HepG2 (cell line): ENCODE data around the gene PPP2R5C. TPM values are rescaled to one million over a fixed set of nuclear protein-coding genes. Genes with fewer than 3 reads are reported as not detected.

ENCODE experiments used
- ATAC-seq: fragments of 200-7000 bp; cut with Tn5 transposase; 3 replicates; pipeline ENCODE4 v1.9.1; 2020; ENCODE audit warnings: mild to moderate bottlenecking, moderate library complexity
- BruUV-seq: library from RNA; stranded (reverse); fragments of 400-500 nt; replicated peaks from 2 replicates; lab custom pipeline; 2021; lab: Mats Ljungman, UMichigan
- CTCF ChIA-PET: fragments of 300-600 bp; formaldehyde crosslinking; extraction: SDS; loops from one replicate; lab custom pipeline; 2021; ENCODE audit warnings: low total read pairs, inconsistent platforms, low intra/inter-chr PET ratio; lab: Yijun Ruan, JAX
- POLR2A ChIA-PET: fragments of 350-600 bp; sonication (Branson Sonifier 250); formaldehyde crosslinking; loops from one replicate; lab custom pipeline; 2020; ENCODE audit warnings: antibody characterized with exemption, inconsistent platforms; lab: Yijun Ruan, JAX
- DNase-seq: peaks from one replicate; pipeline ENCODE4 v3.0.0-alpha.2; 2015; ENCODE audit warnings: low spot score
- FAIRE-seq: peaks from 3 replicates; lab custom pipeline; 2011; peaks lifted over from hg19 to GRCh38; lab: Jason Lieb, UNC
- H2AFZ ChIP-seq: one replicate; pipeline ENCODE4 v1.6.1; 2011; ENCODE audit warnings: low read length, inconsistent platforms
- H3K27ac ChIP-seq: fragments of 300-600 bp; 3 replicates; pipeline ENCODE4 v1.8.0; 2011; ENCODE audit warnings: mixed run types, mild to moderate bottlenecking, mixed read lengths, low read length, inconsistent platforms; ENCODE audit not compliant: insufficient read depth; ENCODE audit errors: extremely low read length
- H3K27me3 ChIP-seq, 2 experiments: fragments of 200-600 bp in 1 of 2; 2 replicates in 1 of 2; 3 replicates in 1 of 2; pipeline versions ENCODE4 v1.6.0 to v1.8.0; 2011; ENCODE audit warnings: low read length in 2 of 2, mild to moderate bottlenecking in 2 of 2, moderate library complexity in 2 of 2, inconsistent platforms in 1 of 2; ENCODE audit not compliant: insufficient read depth in 2 of 2, control insufficient read depth in 1 of 2
- H3K36me3 ChIP-seq, 2 experiments: fragments of 200-600 bp in 1 of 2; replicated peaks in 1 of 2; 2 replicates in 1 of 2; 3 replicates in 1 of 2; pipeline versions ENCODE4 v1.5.1 to v1.8.0; 2011; ENCODE audit warnings: low read length in 2 of 2, inconsistent platforms in 1 of 2; ENCODE audit not compliant: insufficient read depth in 2 of 2, control insufficient read depth in 1 of 2
- H3K4me1 ChIP-seq: 2 replicates; pipeline ENCODE4 v1.5.1; 2012; ENCODE audit warnings: low read length, inconsistent platforms; ENCODE audit not compliant: insufficient read depth
- H3K4me2 ChIP-seq: 2 replicates; pipeline ENCODE4 v1.6.0; 2011; ENCODE audit warnings: low read depth, low read length, inconsistent platforms
- H3K4me3 ChIP-seq, 3 experiments: fragments of 200-600 bp in 1 of 3; sonication (generic), shearing (Covaris generic) in 1 of 3; replicated peaks in 1 of 3; 2 replicates each; pipeline ENCODE4 v1.5.1; 2011 to 2016; ENCODE audit warnings: low read length in 3 of 3, inconsistent platforms in 2 of 3, low read depth in 2 of 3, mild to moderate bottlenecking in 2 of 3, control low read depth in 1 of 3, mixed read lengths in 1 of 3; ENCODE audit not compliant: insufficient read depth in 1 of 3
- H3K79me2 ChIP-seq: one replicate; pipeline ENCODE4 v1.6.1; 2011; ENCODE audit warnings: low read length, inconsistent platforms; ENCODE audit not compliant: insufficient read depth
- H3K9ac ChIP-seq: 2 replicates; pipeline ENCODE4 v1.6.0; 2011; ENCODE audit warnings: mild to moderate bottlenecking, low read depth, low read length, inconsistent platforms; ENCODE audit not compliant: insufficient read depth
- H3K9me3 ChIP-seq: 2 replicates; pipeline ENCODE4 v1.5.1; 2012; ENCODE audit warnings: mild to moderate bottlenecking, low read length
- H4K20me1 ChIP-seq: 2 replicates; pipeline ENCODE4 v1.6.0; 2011; ENCODE audit warnings: inconsistent platforms, mild to moderate bottlenecking, low read length, moderate library complexity; ENCODE audit not compliant: insufficient read depth
- CBX5 ChIP-seq: sonication (generic); formaldehyde crosslinking; IDR thresholded peaks from 2 replicates; pipeline ENCODE4 v1.4.0; 2020; ENCODE audit warnings: missing genetic modification reagents, borderline replicate concordance
- GATAD2A ChIP-seq: IDR thresholded peaks from 2 replicates; pipeline ENCODE4 v1.6.1; 2016
- HMG20B ChIP-seq: conservative IDR thresholded peaks from 2 replicates; pipeline ENCODE4 v1.6.1; 2016; ENCODE audit warnings: missing genetic modification reagents, missing compliant biosample characterization
- HNF4G ChIP-seq, 2 experiments: sonication (generic) in 1 of 2; formaldehyde crosslinking in 1 of 2; IDR thresholded peaks; 2 replicates each; pipeline versions ENCODE4 v1.4.0 to v1.6.1; 2011 to 2020; ENCODE audit warnings: borderline replicate concordance in 2 of 2, low read depth in 2 of 2, mild to moderate bottlenecking in 2 of 2, low read length in 1 of 2, missing genetic modification reagents in 1 of 2, moderate library complexity in 1 of 2
- KDM5A ChIP-seq: fragments of 200-600 bp; sonication (generic); IDR thresholded peaks from 2 replicates; pipeline ENCODE4 v1.7.0; 2018; ENCODE audit warnings: antibody characterized with exemption, mild to moderate bottlenecking, low read length, borderline replicate concordance
- MAZ ChIP-seq, 2 experiments: sonication (generic) in 1 of 2; formaldehyde crosslinking in 1 of 2; IDR thresholded peaks; 2 replicates each; pipeline versions ENCODE4 v1.5.0 to v1.6.1; 2012 to 2020; ENCODE audit warnings: low read depth in 2 of 2, mild to moderate bottlenecking in 2 of 2, borderline replicate concordance in 1 of 2, improper control_type of control experiment in 1 of 2, low read length in 1 of 2, missing genetic modification reagents in 1 of 2, moderate library complexity in 1 of 2
- MLLT10 ChIP-seq: sonication (generic); formaldehyde crosslinking; IDR thresholded peaks from 2 replicates; pipeline ENCODE4 v1.4.0; 2020; ENCODE audit warnings: missing genetic modification reagents
- PITX1 ChIP-seq: sonication (generic); formaldehyde crosslinking; IDR thresholded peaks from 2 replicates; pipeline ENCODE4 v1.5.1; 2020; ENCODE audit warnings: mild to moderate bottlenecking, missing genetic modification reagents
- REXO4 ChIP-seq: sonication (generic); formaldehyde crosslinking; IDR thresholded peaks from 2 replicates; pipeline ENCODE4 v1.8.0; 2022; ENCODE audit warnings: missing genetic modification reagents, mild to moderate bottlenecking, borderline replicate concordance
- SAFB2 ChIP-seq: sonication (generic); formaldehyde crosslinking; IDR thresholded peaks from 2 replicates; pipeline ENCODE4 v1.5.1; 2020; ENCODE audit warnings: missing genetic modification reagents, low read depth, mild to moderate bottlenecking, borderline replicate concordance
- TOPORS ChIP-seq: sonication (generic); formaldehyde crosslinking; IDR thresholded peaks from 2 replicates; pipeline ENCODE4 v1.8.0; 2023; ENCODE audit warnings: mild to moderate bottlenecking, missing genetic modification reagents
- ZNF432 ChIP-seq: sonication (generic); formaldehyde crosslinking; IDR thresholded peaks from 2 replicates; pipeline ENCODE4 v1.5.0; 2020; ENCODE audit warnings: missing genetic modification reagents, mild to moderate bottlenecking, borderline replicate concordance
- WGBS: methylation state at CpG from one replicate; pipeline ENCODE4 v1.1.6; 2017; ENCODE audit warnings: low lambda C conversion rate; 5-methylcytosine and 5-hydroxymethylcytosine counted together
- in situ Hi-C: cut with HindIII; loops from 2 replicates; pipeline ENCODE4 v1.10.0; 2017; ENCODE audit warnings: low pct_unique_long_range_greater_than_20kb; ENCODE audit not compliant: extremely low pct_ligation_motif_present
- intact Hi-C: fragments of 100-400 bp; cut with micrococcal nuclease; formaldehyde crosslinking; loops from one replicate; pipeline ENCODE4 v1.10.0; 2022; ENCODE audit not compliant: unreplicated experiment
- polyA plus RNA-seq, 8 experiments: library from polyadenylated mRNA; depleted of rRNA in 3 of 8; stranded (reverse) in 7 of 8; unstranded in 1 of 8; fragments of >200 nt; fragmentation: Illumina TruSeq in 4 of 8; extraction: Trizol in 4 of 8; gene quantifications; 2 replicates each; pipeline versions ENCODE4 v1.2.1 to v1.2.3, GENCODE V29; 2011 to 2016; ENCODE audit warnings: low read depth in 4 of 8, missing spikeins in 1 of 8, mixed read lengths in 1 of 8; ENCODE audit not compliant: insufficient read depth in 1 of 8
- total RNA-seq, 5 experiments: library from RNA; depleted of rRNA; stranded (reverse); fragments of >200 nt; fragmentation: Illumina TruSeq; extraction: Trizol; gene quantifications; 2 replicates each; pipeline ENCODE4 v1.2.3, GENCODE V29; 2016; ENCODE audit warnings: low read depth in 1 of 5
- TF ChIP-seq, protein P1 (sequence below), 2 experiments: sonication (generic) in 1 of 2; formaldehyde crosslinking in 1 of 2; IDR thresholded peaks; 2 replicates each; pipeline versions ENCODE4 v1.4.0 to v1.6.1; 2018 to 2020; ENCODE audit warnings: missing genetic modification reagents in 2 of 2, borderline replicate concordance in 1 of 2, low read depth in 1 of 2, mild to moderate bottlenecking in 1 of 2, missing biosample characterization in 1 of 2
- TF ChIP-seq, protein P2 (sequence below): sonication (generic); formaldehyde crosslinking; IDR thresholded peaks from 2 replicates; pipeline ENCODE4 v1.4.0; 2020; ENCODE audit warnings: missing genetic modification reagents

The PPP2R5C gene
- total and polyA plus RNA-seq, 2 of the 13 experiments (the other 11 are each of a cell fraction or from before 2014, with no cell fraction given), result 74.3 to 78.5 TPM

DNA sequence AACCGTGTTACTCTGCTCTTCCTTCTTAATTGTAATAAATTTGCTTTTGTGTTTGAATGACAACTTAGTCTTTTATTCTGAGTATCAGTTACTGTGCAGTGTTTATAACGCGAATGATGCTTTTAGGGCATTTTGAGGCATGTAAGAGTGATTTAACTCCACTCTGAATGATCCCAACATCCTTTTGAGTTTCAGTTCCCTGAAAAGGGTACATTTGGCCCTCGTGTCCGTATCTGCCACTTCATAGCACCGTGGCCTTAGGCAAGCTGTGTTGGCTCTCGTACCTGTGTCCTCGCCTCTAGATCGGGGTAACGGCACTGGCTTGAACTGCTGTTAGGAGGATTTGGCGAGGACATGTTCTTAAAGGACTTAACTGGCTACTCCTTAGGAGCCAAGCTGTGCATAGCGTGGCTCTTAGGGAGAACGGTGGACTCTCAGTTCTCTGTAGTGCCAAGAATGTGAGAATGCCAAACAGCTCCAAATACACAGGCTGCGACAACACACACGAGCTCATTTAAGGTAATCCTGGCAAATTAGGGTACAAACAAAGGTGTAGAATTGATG is 92.0 kb downstream of the PPP2R5C start:
- H3K27ac ChIP-seq, result no peak overlapping the region
- 96% methylated on average over 15 of the region's 15 CpGs for WGBS
- H4K20me1 ChIP-seq, result peaks cover 18% of the 10 kb centered on the region; the same call in 1 of the 2 replicates
- POLR2A ChIA-PET, result no interaction called here
- no peak overlapping the region for H3K9ac ChIP-seq
- no peak overlapping the region for H3K4me2 ChIP-seq
- H3K9me3 ChIP-seq, result no peaks in the 10 kb centered on the region
- peaks cover 3 to 6% of the 10 kb centered on the region in 2 experiments; a peak in 3 of 5 replicates for H3K36me3 ChIP-seq
- in situ Hi-C loops (no loop called here), intact Hi-C loops (no loop called here)
- DNase-seq (no peak), ATAC-seq (no peak), FAIRE-seq (no peak)
- no TSS peak for BruUV-seq
- no peak for TF ChIP-seq SAFB2 (CRISPR knock-in tag)
- no peak for TF ChIP-seq KDM5A
- TF ChIP-seq ZNF432 (CRISPR knock-in tag), result no peak
- no peak for TF ChIP-seq GATAD2A (CRISPR knock-in tag)
- TF ChIP-seq TOPORS (CRISPR knock-in tag), result no peak
- TF ChIP-seq MLLT10 (CRISPR knock-in tag), result no peak
- CTCF ChIA-PET, result no interaction called here
- H2AFZ ChIP-seq, result no peak overlapping the region
- peaks cover 39% of the 10 kb centered on the region for H3K79me2 ChIP-seq
- H3K27me3 ChIP-seq, result no peaks in the 10 kb centered on the region
- H3K4me3 ChIP-seq, result no peak overlapping the region
- no peaks in the 10 kb centered on the region for H3K4me1 ChIP-seq

DNA sequence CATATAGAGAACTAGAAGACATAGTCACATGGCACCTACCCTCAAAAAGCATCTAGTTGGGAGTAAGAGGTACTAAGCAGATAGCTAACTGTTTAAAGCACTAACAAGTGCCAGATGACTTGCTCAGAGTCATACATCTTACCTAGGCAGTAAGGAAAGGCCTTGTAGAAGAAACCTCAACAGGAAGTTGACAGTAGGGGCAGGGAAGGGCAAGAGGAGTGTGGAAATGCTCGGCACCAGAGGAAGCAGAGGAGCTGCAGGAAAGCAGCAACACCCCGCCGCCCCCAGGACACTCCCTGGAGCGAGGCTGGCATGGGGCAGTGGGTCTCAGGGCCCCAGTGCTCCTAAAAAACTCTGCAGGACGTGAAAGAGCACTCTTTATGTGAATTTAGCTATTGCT is 92.9 kb downstream of the PPP2R5C start:
- BruUV-seq, result no TSS peak
- no peak for FAIRE-seq
- TF ChIP-seq CBX5 (CRISPR knock-in tag) (no peak), HNF4G (IDR thresholded peaks at IDR 0.05; ENCODE audit: borderline replicate concordance, low read depth, low read length) (no peak), HNF4G (CRISPR knock-in tag; IDR thresholded peaks at IDR 0.05; ENCODE audit: borderline replicate concordance, low read depth) (no peak), PITX1 (CRISPR knock-in tag) (no peak), REXO4 (CRISPR knock-in tag) (no peak), HMG20B (CRISPR knock-in tag) (no peak), MAZ (IDR thresholded peaks at IDR 0.05; ENCODE audit: borderline replicate concordance, low read depth, low read length) (no peak), MAZ (CRISPR knock-in tag; IDR thresholded peaks at IDR 0.05; ENCODE audit: low read depth) (no peak)
- TF ChIP-seq, protein P1, sequence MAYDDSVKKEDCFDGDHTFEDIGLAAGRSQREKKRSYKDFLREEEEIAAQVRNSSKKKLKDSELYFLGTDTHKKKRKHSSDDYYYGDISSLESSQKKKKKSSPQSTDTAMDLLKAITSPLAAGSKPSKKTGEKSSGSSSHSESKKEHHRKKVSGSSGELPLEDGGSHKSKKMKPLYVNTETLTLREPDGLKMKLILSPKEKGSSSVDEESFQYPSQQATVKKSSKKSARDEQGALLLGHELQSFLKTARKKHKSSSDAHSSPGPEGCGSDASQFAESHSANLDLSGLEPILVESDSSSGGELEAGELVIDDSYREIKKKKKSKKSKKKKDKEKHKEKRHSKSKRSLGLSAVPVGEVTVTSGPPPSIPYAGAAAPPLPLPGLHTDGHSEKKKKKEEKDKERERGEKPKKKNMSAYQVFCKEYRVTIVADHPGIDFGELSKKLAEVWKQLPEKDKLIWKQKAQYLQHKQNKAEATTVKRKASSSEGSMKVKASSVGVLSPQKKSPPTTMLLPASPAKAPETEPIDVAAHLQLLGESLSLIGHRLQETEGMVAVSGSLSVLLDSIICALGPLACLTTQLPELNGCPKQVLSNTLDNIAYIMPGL (CRISPR knock-in tag; IDR thresholded peaks at IDR 0.05; ENCODE audit: borderline replicate concordance in 1 of 2, low read depth in 1 of 2), result no peak
- TF ChIP-seq, protein P2, sequence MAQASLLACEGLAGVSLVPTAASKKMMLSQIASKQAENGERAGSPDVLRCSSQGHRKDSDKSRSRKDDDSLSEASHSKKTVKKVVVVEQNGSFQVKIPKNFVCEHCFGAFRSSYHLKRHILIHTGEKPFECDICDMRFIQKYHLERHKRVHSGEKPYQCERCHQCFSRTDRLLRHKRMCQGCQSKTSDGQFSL, result no peak

More for the DNA sequence above, 92.9 kb downstream of the PPP2R5C start:
- ChIA-PET CTCF (no interaction called here), POLR2A (no interaction called here)
- DNase-seq (no peak), ATAC-seq (no peak)
- Histone ChIP-seq H3K4me3 (no peak overlapping the region), H2AFZ (no peak overlapping the region), H3K9me3 (no peaks in the 10 kb centered on the region), H3K9ac (no peak overlapping the region), H3K79me2 (peaks cover 31% of the 10 kb centered on the region), H3K4me1 (no peaks in the 10 kb centered on the region), H3K36me3 (peaks cover 4 to 14% of the 10 kb centered on the region in 2 experiments; a peak in 4 of 5 replicates), H3K4me2 (no peak overlapping the region), H3K27ac (no peak overlapping the region), H4K20me1 (peaks cover 21% of the 10 kb centered on the region; the same call in 1 of the 2 replicates), H3K27me3 (no peaks in the 10 kb centered on the region)
- 97% methylated on average over 5 of the region's 5 CpGs for WGBS
- intact Hi-C loops, result no loop called here
- in situ Hi-C loops, result no loop called here
